HepG2 (cell line): ENCODE measurements around the gene TXN. TPM values are rescaled to one million over a fixed set of nuclear protein-coding genes. Genes with fewer than 3 reads are reported as not detected.

Experiments used
- HNRNPK ChIP-seq: fragments of 200-400 bp; formaldehyde crosslinking; IDR thresholded peaks from 2 replicates; pipeline ENCODE4 v1.6.1; 2018; ENCODE audit warnings: low read length, low read depth, moderate library complexity, mild to moderate bottlenecking; ENCODE audit not compliant: poor library complexity, severe bottlenecking
- SPEN ChIP-seq: sonication (generic); formaldehyde crosslinking; IDR thresholded peaks from 2 replicates; pipeline ENCODE4 v1.5.1; 2020; ENCODE audit warnings: low read depth, mild to moderate bottlenecking, missing genetic modification reagents
- ZNF329 ChIP-seq: sonication (generic); formaldehyde crosslinking; IDR thresholded peaks from 2 replicates; pipeline ENCODE4 v1.9.0; 2021; ENCODE audit warnings: low read depth, mild to moderate bottlenecking, missing genetic modification reagents
- ZNF781 ChIP-seq: sonication (generic); formaldehyde crosslinking; IDR thresholded peaks from 2 replicates; pipeline ENCODE4 v1.5.1; 2020; ENCODE audit warnings: borderline replicate concordance, mild to moderate bottlenecking, missing genetic modification reagents; ENCODE audit errors: not compliant biosample characterization
- polyA plus RNA-seq, 8 experiments: library from polyadenylated mRNA; depleted of rRNA in 3 of 8; stranded (reverse) in 7 of 8; unstranded in 1 of 8; fragments of >200 nt; fragmentation: Illumina TruSeq in 4 of 8; extraction: Trizol in 4 of 8; gene quantifications; 2 replicates each; pipeline versions ENCODE4 v1.2.1 to v1.2.3, GENCODE V29; 2011 to 2016; ENCODE audit warnings: low read depth in 4 of 8, missing spikeins in 1 of 8, mixed read lengths in 1 of 8; ENCODE audit not compliant: insufficient read depth in 1 of 8
- total RNA-seq, 5 experiments: library from RNA; depleted of rRNA; stranded (reverse); fragments of >200 nt; fragmentation: Illumina TruSeq; extraction: Trizol; gene quantifications; 2 replicates each; pipeline ENCODE4 v1.2.3, GENCODE V29; 2016; ENCODE audit warnings: low read depth in 1 of 5
- TF ChIP-seq, protein P1 (sequence below): IDR thresholded peaks from 2 replicates; pipeline ENCODE4 v1.6.1; 2016; ENCODE audit warnings: low read depth, missing genetic modification reagents, missing compliant biosample characterization
- TF ChIP-seq, protein P2 (sequence below): sonication (generic); formaldehyde crosslinking; conservative IDR thresholded peaks from 2 replicates; pipeline ENCODE4 v1.4.0; 2020; ENCODE audit warnings: missing genetic modification reagents
- TF ChIP-seq, protein P3 (sequence below): sonication (generic); formaldehyde crosslinking; conservative IDR thresholded peaks from 2 replicates; pipeline ENCODE4 v1.4.0; 2020; ENCODE audit warnings: missing genetic modification reagents
- TF ChIP-seq, protein P4 (sequence below): sonication (generic); formaldehyde crosslinking; IDR thresholded peaks from 2 replicates; pipeline ENCODE4 v1.4.0; 2020; ENCODE audit warnings: mild to moderate bottlenecking, missing genetic modification reagents

Gene TXN
- total and polyA plus RNA-seq, 2 of the 13 experiments (the other 11 are each of a cell fraction or from before 2014, with no cell fraction given), result 364 to 470 TPM

DNA sequence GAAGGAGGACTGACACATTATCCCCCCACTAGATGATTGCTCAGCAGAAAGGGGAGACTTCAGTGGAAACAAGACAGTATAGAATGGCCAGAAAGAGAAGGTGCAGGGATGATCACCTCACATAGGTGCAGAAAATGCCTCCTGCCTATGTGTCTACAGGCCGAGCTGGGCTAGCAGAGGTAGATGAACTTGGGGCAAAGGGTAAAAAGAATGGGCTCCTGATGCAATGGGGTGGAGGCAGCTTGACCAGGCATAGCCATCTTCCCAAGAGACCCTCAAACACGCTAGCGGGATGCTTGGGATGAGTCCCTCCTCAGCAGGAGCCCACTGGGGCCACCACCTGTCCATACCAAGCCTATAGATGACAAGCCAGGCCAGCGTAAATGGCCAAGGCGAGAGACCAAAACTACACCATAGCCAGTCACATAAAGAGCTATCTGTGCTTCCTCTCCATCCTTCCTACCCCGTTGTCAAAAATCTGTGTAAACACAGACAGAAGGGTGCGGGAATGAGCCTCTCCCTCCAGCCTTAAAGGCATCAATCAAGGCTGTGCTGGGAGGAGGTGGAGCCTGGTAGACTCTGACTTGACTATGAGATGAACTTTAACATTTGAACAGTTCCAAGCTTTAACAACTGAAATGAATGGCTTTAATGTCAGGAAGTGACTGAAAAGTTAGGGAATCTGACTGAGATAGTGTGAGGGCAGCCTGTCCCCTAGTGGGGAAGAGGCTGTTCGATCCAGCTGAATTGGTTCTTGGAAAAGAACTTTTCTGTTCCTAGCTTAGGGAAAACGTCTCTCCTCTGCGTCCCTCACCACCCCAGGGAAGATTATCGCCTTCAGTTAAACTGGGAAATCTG is 58.7 kb downstream of the TXN start (continued):
- TF ChIP-seq, protein P1, sequence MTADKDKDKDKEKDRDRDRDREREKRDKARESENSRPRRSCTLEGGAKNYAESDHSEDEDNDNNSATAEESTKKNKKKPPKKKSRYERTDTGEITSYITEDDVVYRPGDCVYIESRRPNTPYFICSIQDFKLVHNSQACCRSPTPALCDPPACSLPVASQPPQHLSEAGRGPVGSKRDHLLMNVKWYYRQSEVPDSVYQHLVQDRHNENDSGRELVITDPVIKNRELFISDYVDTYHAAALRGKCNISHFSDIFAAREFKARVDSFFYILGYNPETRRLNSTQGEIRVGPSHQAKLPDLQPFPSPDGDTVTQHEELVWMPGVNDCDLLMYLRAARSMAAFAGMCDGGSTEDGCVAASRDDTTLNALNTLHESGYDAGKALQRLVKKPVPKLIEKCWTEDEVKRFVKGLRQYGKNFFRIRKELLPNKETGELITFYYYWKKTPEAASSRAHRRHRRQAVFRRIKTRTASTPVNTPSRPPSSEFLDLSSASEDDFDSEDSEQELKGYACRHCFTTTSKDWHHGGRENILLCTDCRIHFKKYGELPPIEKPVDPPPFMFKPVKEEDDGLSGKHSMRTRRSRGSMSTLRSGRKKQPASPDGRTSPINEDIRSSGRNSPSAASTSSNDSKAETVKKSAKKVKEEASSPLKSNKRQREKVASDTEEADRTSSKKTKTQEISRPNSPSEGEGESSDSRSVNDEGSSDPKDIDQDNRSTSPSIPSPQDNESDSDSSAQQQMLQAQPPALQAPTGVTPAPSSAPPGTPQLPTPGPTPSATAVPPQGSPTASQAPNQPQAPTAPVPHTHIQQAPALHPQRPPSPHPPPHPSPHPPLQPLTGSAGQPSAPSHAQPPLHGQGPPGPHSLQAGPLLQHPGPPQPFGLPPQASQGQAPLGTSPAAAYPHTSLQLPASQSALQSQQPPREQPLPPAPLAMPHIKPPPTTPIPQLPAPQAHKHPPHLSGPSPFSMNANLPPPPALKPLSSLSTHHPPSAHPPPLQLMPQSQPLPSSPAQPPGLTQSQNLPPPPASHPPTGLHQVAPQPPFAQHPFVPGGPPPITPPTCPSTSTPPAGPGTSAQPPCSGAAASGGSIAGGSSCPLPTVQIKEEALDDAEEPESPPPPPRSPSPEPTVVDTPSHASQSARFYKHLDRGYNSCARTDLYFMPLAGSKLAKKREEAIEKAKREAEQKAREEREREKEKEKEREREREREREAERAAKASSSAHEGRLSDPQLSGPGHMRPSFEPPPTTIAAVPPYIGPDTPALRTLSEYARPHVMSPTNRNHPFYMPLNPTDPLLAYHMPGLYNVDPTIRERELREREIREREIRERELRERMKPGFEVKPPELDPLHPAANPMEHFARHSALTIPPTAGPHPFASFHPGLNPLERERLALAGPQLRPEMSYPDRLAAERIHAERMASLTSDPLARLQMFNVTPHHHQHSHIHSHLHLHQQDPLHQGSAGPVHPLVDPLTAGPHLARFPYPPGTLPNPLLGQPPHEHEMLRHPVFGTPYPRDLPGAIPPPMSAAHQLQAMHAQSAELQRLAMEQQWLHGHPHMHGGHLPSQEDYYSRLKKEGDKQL, result no peak
- TF ChIP-seq ZNF329 (CRISPR knock-in tag) (no peak), HNRNPK (no peak), ZNF781 (no peak), SPEN (CRISPR knock-in tag) (no peak)
- TF ChIP-seq, protein P2, sequence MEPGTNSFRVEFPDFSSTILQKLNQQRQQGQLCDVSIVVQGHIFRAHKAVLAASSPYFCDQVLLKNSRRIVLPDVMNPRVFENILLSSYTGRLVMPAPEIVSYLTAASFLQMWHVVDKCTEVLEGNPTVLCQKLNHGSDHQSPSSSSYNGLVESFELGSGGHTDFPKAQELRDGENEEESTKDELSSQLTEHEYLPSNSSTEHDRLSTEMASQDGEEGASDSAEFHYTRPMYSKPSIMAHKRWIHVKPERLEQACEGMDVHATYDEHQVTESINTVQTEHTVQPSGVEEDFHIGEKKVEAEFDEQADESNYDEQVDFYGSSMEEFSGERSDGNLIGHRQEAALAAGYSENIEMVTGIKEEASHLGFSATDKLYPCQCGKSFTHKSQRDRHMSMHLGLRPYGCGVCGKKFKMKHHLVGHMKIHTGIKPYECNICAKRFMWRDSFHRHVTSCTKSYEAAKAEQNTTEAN (CRISPR knock-in tag), result peak; percentile 54; the same call in 1 of the 2 replicates
- TF ChIP-seq, protein P3, sequence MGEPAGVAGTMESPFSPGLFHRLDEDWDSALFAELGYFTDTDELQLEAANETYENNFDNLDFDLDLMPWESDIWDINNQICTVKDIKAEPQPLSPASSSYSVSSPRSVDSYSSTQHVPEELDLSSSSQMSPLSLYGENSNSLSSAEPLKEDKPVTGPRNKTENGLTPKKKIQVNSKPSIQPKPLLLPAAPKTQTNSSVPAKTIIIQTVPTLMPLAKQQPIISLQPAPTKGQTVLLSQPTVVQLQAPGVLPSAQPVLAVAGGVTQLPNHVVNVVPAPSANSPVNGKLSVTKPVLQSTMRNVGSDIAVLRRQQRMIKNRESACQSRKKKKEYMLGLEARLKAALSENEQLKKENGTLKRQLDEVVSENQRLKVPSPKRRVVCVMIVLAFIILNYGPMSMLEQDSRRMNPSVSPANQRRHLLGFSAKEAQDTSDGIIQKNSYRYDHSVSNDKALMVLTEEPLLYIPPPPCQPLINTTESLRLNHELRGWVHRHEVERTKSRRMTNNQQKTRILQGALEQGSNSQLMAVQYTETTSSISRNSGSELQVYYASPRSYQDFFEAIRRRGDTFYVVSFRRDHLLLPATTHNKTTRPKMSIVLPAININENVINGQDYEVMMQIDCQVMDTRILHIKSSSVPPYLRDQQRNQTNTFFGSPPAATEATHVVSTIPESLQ (CRISPR knock-in tag), result no peak
- TF ChIP-seq, protein P4, sequence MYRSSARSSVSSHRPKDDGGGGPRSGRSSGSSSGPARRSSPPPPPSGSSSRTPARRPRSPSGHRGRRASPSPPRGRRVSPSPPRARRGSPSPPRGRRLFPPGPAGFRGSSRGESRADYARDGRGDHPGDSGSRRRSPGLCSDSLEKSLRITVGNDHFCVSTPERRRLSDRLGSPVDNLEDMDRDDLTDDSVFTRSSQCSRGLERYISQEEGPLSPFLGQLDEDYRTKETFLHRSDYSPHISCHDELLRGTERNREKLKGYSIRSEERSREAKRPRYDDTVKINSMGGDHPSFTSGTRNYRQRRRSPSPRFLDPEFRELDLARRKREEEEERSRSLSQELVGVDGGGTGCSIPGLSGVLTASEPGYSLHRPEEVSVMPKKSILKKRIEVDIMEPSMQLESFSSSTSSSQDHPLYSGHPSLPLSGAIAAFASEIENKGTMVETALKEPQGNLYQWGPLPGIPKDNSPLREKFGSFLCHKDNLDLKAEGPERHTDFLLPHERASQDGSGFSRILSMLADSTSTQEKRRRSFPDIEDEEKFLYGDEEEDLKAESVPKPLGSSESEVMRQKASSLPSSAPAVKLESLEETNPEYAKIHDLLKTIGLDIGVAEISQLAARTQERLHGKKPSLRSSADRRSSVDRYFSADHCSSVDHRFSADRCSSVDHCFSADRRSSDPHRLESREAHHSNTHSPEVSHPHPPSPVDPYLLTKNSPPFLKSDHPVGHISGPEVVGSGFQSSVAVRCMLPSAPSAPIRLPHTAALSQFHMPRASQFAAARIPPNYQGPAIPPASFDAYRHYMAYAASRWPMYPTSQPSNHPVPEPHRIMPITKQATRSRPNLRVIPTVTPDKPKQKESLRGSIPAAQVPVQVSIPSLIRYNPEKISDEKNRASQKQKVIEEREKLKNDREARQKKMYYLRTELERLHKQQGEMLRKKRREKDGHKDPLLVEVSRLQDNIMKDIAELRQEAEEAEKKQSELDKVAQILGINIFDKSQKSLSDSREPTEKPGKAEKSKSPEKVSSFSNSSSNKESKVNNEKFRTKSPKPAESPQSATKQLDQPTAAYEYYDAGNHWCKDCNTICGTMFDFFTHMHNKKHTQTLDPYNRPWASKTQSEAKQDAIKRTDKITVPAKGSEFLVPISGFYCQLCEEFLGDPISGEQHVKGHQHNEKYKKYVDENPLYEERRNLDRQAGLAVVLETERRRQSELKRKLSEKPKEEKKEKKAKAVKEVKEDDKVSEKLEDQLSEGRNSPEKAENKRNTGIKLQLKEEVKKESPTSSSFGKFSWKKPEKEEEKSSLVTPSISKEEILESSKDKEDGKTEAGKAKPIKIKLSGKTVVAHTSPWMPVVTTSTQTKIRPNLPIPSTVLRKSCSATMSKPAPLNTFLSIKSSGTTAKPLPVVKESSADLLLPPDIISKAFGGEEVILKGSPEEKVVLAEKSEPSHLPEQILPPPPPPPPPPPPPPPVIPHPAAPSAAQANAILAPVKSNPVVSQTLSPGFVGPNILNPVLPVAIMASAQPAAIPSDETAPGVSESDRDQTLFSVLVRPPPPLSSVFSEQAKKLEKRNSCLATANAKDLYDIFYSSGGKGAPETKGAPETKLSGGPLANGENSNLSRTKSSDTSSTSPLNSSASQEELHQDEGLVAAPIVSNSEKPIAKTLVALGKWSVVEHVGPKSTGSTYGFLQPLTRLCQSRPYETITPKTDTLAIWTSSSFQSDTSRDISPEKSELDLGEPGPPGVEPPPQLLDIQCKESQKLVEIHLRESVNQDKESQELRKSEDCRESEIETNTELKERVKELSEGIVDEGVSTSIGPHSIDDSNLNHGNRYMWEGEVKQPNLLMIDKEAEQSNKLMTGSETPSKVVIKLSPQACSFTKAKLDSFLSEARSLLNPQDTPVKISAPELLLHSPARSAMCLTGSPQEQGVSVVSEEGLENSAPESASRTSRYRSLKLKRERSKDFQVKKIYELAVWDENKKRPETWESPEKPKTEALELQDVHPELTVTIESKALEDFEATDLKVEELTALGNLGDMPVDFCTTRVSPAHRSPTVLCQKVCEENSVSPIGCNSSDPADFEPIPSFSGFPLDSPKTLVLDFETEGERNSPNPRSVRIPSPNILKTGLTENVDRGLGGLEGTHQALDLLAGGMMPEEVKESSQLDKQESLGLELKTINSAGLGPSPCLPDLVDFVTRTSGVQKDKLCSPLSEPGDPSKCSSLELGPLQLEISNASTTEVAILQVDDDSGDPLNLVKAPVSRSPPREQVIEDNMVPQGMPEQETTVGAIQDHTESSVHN (CRISPR knock-in tag), result no peak
